OCI-LY3 (cell line): ENCODE measurements around the gene ANKRD39.

Source experiments
- H2AFZ ChIP-seq: fragments of 200-600, 300-600 bp; shearing (Covaris generic); 2 replicates; pipeline ENCODE4 v1.6.0; 2014; ENCODE audit warnings: antibody characterized with exemption, low read depth, low read length
- H3K27ac ChIP-seq: fragments of 200-600, 300-600 bp; sonication (generic); 2 replicates; pipeline ENCODE4 v1.5.1; 2014; ENCODE audit warnings: mild to moderate bottlenecking, low read length, moderate library complexity, mixed read lengths
- H3K27me3 ChIP-seq: fragments of 200-600, 300-600 bp; sonication (generic); 2 replicates; pipeline ENCODE4 v1.6.1; 2014; ENCODE audit warnings: low read depth, low read length, mixed read lengths
- H3K36me3 ChIP-seq: fragments of 200-600, 300-600 bp; sonication (generic); replicated peaks from 2 replicates; pipeline ENCODE3; 2014; ENCODE audit warnings: low read depth, low read length, mixed read lengths
- H3K4me1 ChIP-seq: fragments of 300-600, 200-600 bp; sonication (generic); 2 replicates; pipeline ENCODE4 v1.6.1; 2014; ENCODE audit warnings: low read length, mixed read lengths
- H3K4me2 ChIP-seq: fragments of 200-600, 300-600 bp; sonication (generic); 2 replicates; pipeline ENCODE4 v1.6.1; 2014; ENCODE audit warnings: low read length, mixed read lengths
- H3K4me3 ChIP-seq: fragments of 300-600, 200-600 bp; sonication (generic); 2 replicates; pipeline ENCODE4 v1.5.1; 2014; ENCODE audit warnings: antibody characterized with exemption, mild to moderate bottlenecking, low read length, moderate library complexity
- H3K79me2 ChIP-seq: fragments of 300-600, 200-600 bp; shearing (Covaris generic); 2 replicates; pipeline ENCODE4 v1.6.1; 2014; ENCODE audit warnings: mild to moderate bottlenecking, low read length, mixed read lengths
- H3K9ac ChIP-seq: fragments of 300-600, 200-600 bp; shearing (Covaris generic); 2 replicates; pipeline ENCODE4 v1.6.0; 2014; ENCODE audit warnings: mild to moderate bottlenecking, low read length, moderate library complexity
- H3K9me3 ChIP-seq: fragments of 200-600, 300-600 bp; shearing (Covaris generic); 2 replicates; pipeline ENCODE4 v1.6.1; 2014; ENCODE audit warnings: low read length, mixed read lengths; ENCODE audit not compliant: insufficient read depth
- H4K20me1 ChIP-seq: fragments of 200-600, 300-600 bp; sonication (generic); 2 replicates; pipeline ENCODE4 v1.6.1; 2016; ENCODE audit warnings: low read length, mixed read lengths; ENCODE audit not compliant: insufficient read depth
- EZH2phosphoT487 ChIP-seq: fragments of 200-600 bp; shearing (Covaris generic); IDR thresholded peaks from 2 replicates; pipeline ENCODE4 v1.6.1; 2018; ENCODE audit warnings: antibody characterized with exemption, mixed run types, low read depth
- TF ChIP-seq, protein P1 (sequence below): fragments of 200-600, 300-600 bp; sonication (generic); IDR thresholded peaks from 2 replicates; pipeline ENCODE4 v1.5.1; 2014; ENCODE audit warnings: antibody characterized with exemption, low read length, low read depth

ANKRD39 gene

DNA sequence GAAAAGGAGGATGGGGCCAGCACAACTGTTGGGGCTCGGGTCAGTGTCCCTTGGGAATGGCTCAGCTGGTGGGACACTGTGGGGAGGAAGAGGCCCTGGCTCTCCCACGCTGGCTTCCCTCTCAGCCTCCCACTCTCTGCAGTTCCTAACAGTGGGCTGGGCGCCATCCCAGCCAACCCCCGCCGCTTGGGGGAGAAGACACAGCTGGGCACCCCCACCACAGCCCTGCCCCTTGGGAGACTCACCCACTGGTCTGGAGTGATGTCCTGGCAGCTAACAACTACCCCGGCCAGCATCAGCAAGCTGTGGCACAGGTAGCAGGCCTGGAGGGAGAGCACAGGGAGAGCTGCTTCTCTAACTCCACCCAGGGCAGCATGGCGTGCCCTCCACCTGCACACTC is 20.4 kb upstream of the ANKRD39 start:
- Histone ChIP-seq H3K4me3 (no peak overlapping the region), H3K4me2 (no peak overlapping the region), H2AFZ (no peak overlapping the region), H4K20me1 (no peaks in the 10 kb centered on the region), H3K79me2 (no peaks in the 10 kb centered on the region), H3K4me1 (peaks cover 34% of the 10 kb centered on the region), H3K9ac (no peak overlapping the region), H3K36me3 (no peaks in the 10 kb centered on the region), H3K27me3 (no peaks in the 10 kb centered on the region; the same call in 1 of the 2 replicates), H3K27ac (no peak overlapping the region), H3K9me3 (no peaks in the 10 kb centered on the region)
- TF ChIP-seq, protein P1, sequence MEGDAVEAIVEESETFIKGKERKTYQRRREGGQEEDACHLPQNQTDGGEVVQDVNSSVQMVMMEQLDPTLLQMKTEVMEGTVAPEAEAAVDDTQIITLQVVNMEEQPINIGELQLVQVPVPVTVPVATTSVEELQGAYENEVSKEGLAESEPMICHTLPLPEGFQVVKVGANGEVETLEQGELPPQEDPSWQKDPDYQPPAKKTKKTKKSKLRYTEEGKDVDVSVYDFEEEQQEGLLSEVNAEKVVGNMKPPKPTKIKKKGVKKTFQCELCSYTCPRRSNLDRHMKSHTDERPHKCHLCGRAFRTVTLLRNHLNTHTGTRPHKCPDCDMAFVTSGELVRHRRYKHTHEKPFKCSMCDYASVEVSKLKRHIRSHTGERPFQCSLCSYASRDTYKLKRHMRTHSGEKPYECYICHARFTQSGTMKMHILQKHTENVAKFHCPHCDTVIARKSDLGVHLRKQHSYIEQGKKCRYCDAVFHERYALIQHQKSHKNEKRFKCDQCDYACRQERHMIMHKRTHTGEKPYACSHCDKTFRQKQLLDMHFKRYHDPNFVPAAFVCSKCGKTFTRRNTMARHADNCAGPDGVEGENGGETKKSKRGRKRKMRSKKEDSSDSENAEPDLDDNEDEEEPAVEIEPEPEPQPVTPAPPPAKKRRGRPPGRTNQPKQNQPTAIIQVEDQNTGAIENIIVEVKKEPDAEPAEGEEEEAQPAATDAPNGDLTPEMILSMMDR, result no peak
- no peak for TF ChIP-seq EZH2phosphoT487

GRCh38 chr2:96877631-96878092 is 19.8 kb upstream of the ANKRD39 start:
- H3K9me3 ChIP-seq, result no peaks in the 10 kb centered on the region
- H4K20me1 ChIP-seq, result no peaks in the 10 kb centered on the region
- TF ChIP-seq, protein P1, result no peak
- no peak for TF ChIP-seq EZH2phosphoT487
- H3K4me2 ChIP-seq, result no peak overlapping the region
- peaks cover 35% of the 10 kb centered on the region for H3K4me1 ChIP-seq
- no peak overlapping the region for H3K4me3 ChIP-seq
- no peaks in the 10 kb centered on the region for H3K36me3 ChIP-seq
- no peaks in the 10 kb centered on the region for H3K79me2 ChIP-seq
- no peak overlapping the region for H2AFZ ChIP-seq
- H3K9ac ChIP-seq, result no peak overlapping the region
- H3K27ac ChIP-seq, result no peak overlapping the region
- H3K27me3 ChIP-seq, result no peaks in the 10 kb centered on the region

- H3K27ac ChIP-seq, result no peak overlapping the region
- H3K4me2 ChIP-seq, result no peak overlapping the region
- no peaks in the 10 kb centered on the region for H3K9me3 ChIP-seq
- no peaks in the 10 kb centered on the region for H3K27me3 ChIP-seq
- TF ChIP-seq, protein P1, result no peak
- no peak for TF ChIP-seq EZH2phosphoT487
- H3K36me3 ChIP-seq, result no peaks in the 10 kb centered on the region
- no peak overlapping the region for H3K4me3 ChIP-seq
- no peak overlapping the region for H2AFZ ChIP-seq
- no peaks in the 10 kb centered on the region for H4K20me1 ChIP-seq
- no peaks in the 10 kb centered on the region for H3K79me2 ChIP-seq
- no peak overlapping the region for H3K9ac ChIP-seq
- H3K4me1 ChIP-seq, result peaks cover 35% of the 10 kb centered on the region
Measured at GRCh38 chr2:96877042-96877451, 19.2 kb upstream of the ANKRD39 start.

GRCh38 chr2:96876269-96877041 is 18.6 kb upstream of the ANKRD39 start:
- peaks cover 32% of the 10 kb centered on the region for H3K4me1 ChIP-seq
- H3K36me3 ChIP-seq, result no peaks in the 10 kb centered on the region
- no peak overlapping the region for H3K4me3 ChIP-seq
- no peak overlapping the region for H2AFZ ChIP-seq
- no peaks in the 10 kb centered on the region for H3K27me3 ChIP-seq
- H3K27ac ChIP-seq, result no peak overlapping the region
- no peaks in the 10 kb centered on the region for H3K9me3 ChIP-seq
- H3K4me2 ChIP-seq, result no peak overlapping the region
- H3K9ac ChIP-seq, result no peak overlapping the region
- H4K20me1 ChIP-seq, result no peaks in the 10 kb centered on the region
- TF ChIP-seq, protein P1, result no peak
- TF ChIP-seq EZH2phosphoT487, result no peak
- no peaks in the 10 kb centered on the region for H3K79me2 ChIP-seq
